ENCODE data around the gene CLIC3.
"Not testable (repeated sequence)": the region's sequence is repeated elsewhere in the genome, so short reads cannot be mapped to it uniquely, and the experiment has no call there.

The CLIC3 gene

GRCh38 chr9:137004285-137004684 lies 7.9 kb upstream of the CLIC3 start:
- DNase-seq (ENCODE audit: low spot score) = not testable (repeated sequence)

GRCh38 chr9:137002646-137003041 lies 6.3 kb upstream of the CLIC3 start:
- no peak for DNase-seq (ENCODE audit: low spot score)

DNA sequence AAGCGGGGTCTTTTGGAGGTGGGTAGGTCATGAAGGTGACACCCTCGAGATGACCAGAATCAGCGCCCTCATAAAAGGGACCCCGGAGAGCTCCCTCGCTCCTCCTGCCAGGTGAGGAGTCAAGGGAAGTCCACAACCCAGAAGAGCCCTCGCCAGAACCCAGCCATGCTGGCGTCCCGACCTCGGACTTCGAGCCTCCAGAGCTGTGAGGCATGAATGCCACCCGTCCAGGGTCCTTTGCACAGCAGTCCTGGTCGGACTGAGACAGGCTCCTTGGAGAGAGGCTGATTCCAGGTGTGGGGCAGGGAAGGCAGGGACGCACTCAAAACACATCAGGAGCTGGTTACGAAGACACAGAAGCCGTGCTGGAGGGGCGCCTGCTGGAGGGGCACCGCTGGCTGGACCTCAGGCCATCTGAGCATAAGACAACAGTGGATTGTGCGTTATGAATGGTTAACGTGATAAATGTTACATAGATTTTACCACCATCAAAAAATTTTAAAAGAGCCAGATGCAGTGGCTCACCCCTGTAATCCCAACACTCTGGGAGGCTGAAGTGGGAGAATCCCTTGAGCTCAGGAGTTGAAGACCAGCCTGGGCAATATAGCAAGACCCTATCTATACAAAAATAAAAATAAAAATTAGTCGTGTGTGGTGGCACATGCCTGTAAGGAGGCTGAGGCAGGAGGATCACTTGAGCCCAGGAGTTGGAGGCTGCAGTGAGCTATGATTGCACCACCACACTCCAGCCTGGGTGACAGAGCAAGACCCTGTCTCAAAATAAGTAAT lies 5.7 kb upstream of the CLIC3 start:
- no peak for DNase-seq (ENCODE audit: low spot score)

DNA sequence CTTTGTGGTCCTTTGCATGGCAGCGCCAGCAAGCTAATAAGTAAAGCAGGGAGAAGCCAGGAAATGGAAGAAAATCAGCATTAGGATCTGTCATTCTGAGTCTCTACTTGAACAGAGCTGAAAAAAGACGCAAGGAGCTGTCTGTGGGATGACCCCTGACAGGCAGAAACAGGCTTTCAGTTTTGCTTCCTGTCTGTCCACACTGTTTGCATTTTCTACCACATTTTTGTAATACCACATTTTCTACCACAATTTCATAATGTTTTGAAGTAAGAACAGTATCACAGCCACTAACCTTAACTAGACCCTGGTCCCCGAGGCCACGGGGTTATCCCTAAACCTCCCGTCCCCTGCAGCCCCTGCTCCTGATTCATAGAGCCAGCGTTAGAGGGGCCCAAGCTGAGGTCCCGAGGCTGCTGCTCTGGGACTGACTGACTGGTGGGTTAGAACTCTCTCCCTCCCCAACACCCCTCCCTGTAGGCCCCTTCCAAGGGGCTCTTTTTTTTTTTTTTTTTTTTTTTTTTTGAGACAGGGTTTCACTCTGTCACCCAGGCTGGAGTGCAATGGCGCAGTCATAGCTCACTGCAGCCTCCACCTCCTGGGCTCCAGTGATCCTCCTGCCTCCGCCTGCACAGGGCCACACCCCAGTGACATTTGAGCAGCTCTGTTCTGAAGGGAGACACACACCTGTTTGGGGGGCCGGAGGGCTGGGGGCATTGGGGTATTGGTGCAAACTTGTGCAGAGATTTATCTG lies 4.0 kb upstream of the CLIC3 start:
- no peak for DNase-seq (ENCODE audit: low spot score)

DNA sequence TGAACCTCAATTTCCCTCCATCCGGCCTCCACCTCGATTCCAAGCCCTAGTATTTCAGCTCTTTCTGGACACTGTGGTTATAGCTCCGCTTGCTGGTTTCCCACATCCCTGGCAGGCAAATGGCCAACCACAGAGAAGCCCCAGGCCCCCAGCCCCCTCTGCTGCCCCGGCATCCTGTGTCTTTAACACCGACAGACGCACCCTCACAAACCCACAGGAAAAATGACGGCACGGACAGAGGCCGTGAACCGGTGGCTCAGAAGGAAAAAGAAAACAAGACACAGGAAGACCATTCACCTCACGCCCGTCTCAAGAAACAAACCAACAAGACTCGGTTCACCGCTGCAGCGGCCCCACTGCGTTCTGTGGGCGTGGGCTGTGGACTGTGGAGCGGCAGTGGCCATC lies 1.5 kb upstream of the CLIC3 start:
- DNase-seq (ENCODE audit: low spot score) = no peak

DNA sequence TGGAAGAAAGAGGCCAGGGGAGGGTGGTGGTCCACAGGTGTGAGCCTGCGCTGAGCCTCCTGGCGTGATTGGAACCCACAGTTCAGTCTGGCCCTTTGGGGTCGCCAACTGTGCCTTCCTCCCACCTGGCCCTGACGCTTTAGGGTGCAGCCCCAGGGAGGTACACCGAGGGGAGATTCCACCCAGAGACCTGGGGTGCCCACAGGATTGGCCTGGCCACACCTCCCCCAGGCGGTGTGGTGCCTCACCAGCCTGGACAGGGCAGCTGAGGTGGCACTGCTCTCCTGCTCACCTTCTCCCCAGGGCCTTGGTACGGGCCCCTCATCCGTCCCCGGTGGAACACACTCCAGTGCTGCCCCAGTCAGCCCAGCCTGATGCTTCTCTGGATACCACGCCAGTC lies 1.0 kb upstream of the CLIC3 start:
- no peak for DNase-seq (ENCODE audit: low spot score)

DNA sequence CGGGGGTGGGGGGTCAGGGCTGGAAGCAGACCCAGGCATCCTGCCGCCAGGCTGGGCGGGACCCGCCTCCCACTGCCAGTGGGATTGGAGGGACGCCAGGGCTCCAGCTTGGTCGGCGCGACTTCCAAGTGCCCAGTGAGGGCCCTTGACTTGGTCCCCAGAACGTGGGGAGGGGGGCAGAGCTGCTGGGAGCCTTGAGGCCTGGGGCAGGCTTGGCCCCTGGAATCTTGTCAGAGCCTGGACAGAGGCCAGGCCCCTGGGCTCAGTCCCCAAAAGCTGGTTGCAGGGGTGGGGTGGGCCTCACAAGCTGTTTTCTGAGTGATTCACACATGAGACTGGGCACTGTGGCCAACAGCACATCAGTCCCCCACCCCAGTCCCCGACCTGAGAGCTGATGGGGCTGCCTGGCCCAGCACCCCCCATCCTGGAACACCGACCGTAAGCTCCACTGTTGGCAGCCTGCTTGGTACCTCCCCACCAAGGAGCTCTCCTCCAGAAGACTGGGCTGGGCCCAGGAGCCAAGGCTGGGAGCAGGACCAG lies 526 bp downstream of the CLIC3 start:
- no peak for DNase-seq (ENCODE audit: low spot score)

- no peak for DNase-seq (ENCODE audit: low spot score)
These were observed 1.0 kb downstream of the CLIC3 start for GRCh38 chr9:136995362-136995761.

DNA sequence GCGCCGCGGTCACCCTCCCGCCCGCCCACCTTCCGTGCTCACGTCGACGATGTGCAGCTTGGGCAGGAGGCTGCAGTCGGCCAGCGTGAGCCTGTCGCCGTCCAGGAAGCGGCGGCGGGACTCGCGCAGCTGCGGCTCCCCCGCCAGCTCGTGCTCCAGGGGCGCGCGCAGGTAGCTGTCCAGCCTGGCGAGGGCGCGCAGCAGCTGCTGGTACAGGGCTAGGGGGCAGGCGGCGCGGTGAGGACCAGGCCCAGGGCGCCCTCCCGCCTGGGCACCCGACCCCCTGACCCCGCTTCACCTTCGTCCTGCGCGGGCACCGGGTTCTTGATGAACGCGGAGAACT lies 1.5 kb downstream of the CLIC3 start:
- no peak for DNase-seq (ENCODE audit: low spot score)

DNA sequence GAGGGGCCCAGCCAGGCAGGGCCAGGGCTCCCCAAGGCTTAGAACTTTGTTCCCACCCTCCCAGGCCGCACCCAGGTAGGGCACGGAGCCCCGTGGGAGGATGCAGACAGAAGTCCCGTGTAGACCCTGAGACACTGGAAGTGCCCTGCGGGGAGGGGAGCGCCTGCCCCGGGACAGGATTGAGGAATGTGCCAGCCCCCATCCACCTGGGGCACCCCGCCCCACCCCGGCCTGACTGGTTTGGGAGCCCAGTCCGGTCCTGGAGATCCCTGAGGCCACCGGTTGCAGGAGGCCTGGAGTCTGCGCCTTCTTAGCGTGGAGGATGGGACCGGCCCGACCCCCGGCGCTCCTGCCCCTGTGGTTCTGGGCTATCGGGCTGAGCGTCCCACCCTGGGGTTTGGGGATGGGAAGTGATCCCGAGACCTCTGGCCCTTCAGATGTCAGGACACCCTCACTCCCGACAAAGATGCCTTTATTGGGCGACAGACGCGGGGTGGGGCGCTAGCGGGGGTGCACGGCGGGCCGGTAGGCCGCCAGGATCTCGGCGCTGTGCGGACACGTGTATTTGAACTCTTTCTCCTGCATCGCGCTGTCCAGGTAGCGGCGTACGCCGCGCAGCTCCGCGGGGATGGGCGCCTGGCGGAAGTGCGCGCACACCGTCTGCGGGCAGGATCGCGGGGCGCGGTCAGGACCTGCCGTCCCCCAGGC lies 2.0 kb downstream of the CLIC3 start:
- no peak for DNase-seq (ENCODE audit: low spot score)

DNA sequence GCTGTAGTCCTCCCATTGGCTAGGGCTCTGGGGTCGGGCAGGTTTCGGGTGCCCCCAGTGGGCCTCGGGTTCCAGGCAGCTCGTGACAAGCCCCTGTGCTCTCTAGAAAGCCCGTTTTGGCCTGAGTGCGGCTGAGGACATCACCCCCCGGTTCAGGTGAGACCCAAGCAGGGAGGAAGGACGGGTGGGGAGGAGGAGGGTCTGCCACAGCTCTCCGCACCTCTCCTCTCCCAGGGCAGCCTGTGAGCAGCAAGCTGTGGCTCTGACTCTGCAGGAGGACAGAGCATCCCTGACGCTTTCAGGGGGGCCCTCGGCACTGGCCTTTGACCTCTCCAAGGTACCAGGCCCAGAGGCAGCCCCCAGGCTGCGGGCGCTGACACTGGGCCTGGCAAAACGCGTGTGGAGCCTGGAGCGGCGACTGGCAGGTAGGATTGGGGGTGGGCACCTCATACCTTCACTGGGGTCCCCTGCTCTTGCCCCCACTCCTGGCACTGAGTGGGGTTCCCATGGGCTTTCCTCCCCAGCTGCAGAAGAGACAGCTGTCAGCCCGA lies 3.5 kb downstream of the CLIC3 start:
- no peak for DNase-seq (ENCODE audit: low spot score)

GRCh38 chr9:136991993-136992818 lies 4.2 kb downstream of the CLIC3 start, which contains the start of gene PAXX:
PAXX (plus strand) TSS chr9:136992422; CDS start chr9:136992444, 22 bp downstream.
- peak; percentile 85 for DNase-seq (ENCODE audit: low spot score)

DNA sequence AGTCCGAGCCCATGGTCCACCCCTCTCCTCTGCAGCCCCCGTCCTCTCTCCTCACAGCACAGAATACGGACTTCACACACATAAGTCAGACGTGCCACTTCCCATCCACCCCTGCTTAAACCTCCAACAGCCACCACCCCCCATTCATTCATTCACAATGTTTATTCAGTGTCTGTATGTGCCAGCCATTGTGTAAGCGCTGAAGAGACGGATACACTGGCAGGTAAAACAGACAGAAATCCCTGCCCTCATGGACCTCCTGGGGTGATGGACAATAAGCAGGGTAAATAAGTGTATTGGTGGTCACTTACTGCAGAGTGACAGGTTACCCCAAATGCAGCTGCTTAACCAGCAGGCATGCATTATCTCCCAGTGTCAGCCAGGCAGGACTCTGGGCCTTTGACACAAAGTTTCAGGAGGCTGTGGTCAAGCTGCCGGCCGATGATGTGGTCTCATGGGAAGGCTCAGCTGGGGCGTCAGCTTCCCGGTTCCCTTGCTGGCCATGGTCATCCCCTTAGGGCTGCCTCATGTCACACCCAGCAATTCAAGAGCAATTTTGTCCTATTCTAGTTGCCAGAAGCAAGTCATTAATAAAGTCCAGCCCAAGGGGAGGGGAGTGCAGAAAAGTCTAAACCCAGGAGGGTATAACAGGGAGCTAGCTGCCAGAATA lies 6.0 kb downstream of the CLIC3 start:
- DNase-seq (ENCODE audit: low spot score) = no peak

DNA sequence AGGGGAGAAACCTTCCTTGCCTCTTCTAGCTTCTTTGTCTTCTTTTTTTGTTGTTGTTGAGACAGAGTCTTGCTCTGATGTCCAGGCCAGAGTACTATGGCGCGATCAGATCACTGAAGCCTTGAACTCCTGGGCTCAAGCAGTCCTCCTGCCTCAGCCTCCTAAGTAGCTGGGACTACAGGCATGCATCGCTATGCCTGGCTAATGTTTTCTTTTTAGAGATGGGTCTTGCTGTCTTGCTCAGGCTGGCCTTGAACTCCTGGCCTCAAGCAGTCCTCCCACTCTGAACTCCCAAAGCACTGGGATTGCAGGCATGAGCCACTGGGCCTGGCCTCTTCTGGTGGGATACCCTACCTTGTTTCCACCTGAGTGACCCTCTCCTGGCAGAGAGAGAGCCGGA lies 7.5 kb downstream of the CLIC3 start:
- no peak for DNase-seq (ENCODE audit: low spot score)

DNA sequence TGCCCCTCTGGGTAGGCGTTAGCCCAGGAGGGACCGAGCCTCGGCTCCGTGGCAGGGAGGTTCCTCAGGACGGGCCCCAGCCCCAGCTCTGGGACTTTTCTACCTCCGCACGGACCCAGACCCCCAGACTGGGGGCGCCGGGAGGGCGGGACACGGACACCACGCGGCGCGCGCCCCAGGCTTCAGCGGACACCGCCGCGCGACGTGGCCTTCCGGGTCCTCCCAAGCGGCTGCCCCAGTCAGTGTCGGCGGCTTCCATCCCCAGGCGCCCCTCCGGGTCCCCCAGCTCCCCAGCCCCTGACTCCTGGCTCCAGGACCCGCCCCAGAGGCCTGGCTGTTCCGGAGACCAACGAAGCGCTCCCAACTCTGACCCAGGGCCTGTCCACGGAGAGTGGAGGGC lies 10.5 kb downstream of the CLIC3 start:
- DNase-seq (ENCODE audit: low spot score) = no peak

DNA sequence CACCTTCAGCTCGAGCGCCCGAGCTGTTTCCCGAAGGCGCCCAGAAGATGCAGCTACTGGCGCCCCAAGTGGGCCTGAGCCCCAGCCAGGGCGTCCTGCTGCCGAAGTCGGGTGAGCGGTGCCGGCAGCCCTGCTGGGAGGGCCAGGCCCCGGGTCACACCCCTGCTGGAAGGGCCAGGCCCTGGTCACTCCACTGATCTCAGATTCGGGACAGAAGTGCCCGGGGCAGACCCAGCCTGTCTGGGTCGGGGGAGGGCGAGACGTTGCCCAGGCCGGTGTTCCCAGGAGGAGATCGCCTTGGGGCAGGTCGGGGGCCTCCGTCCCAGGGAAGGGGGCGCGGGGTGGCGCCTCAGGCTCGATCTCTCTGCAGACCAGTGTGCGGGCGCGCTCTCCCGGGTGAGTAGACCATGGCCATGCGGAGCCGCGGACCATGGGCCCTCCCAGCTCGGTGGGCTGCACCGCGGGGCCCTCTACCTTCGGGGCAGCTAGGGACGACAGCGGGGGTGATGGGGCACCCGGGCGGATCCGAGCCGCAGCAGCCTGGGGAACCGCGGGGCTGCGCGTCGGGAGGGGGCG lies 11.3 kb downstream of the CLIC3 start:
- no peak for DNase-seq (ENCODE audit: low spot score)

GRCh38 chr9:136984464-136985026 lies 11.8 kb downstream of the CLIC3 start:
- DNase-seq (ENCODE audit: low spot score) = no peak

- no peak for DNase-seq (ENCODE audit: low spot score)
These were observed 12.6 kb downstream of the CLIC3 start for GRCh38 chr9:136983656-136984314.

DNA sequence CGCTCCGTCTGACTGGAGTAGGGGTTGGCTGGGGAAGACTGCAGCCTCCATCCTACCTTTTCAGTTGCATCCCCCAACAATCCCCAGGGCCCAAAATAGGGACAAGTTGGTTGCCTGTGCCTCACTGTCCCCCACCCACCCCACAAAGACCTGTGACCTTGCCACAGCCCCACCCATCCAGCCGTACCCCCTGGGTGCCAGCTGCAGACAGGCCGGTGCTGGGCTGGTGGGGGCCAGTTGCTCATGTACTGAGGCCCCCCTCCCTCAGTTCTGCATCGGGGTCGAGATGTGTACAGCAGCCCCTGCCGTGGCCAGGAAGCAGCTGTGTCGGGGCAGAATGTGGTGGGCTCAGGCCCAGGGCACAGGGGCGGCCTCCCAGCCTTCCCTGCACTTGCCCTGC lies 13.2 kb downstream of the CLIC3 start:
- DNase-seq (ENCODE audit: low spot score) = no peak
